Left cardiac atrium (tissue), 4 donors: ENCODE results near the gene ABCD3. TPM values are rescaled to one million over a fixed set of nuclear protein-coding genes. Genes with fewer than 3 reads are reported as not detected.
"Not testable (repeated sequence)": the region's sequence is repeated elsewhere in the genome, so short reads cannot be mapped to it uniquely, and the experiment has no call there.

Experiments
- ATAC-seq, 2 donors: fragments of 200-7000 bp; cut with Tn5 transposase; one replicate each; pipeline ENCODE4 v1.9.1; 2020; ENCODE audit warnings: mild to moderate bottlenecking in 2 of 2, moderate library complexity in 2 of 2
- DNase-seq: peaks from one replicate; pipeline ENCODE4 v3.0.0-alpha.2; 2020
- intact Hi-C, 2 donors: fragments of 100-400 bp; cut with DNase I; formaldehyde crosslinking; loops; one replicate each; pipeline versions ENCODE4 v1.14.1 to v1.15.1; 2022 to 2023
- total RNA-seq, 2 donors: library from RNA; stranded (reverse); fragmentation: NEBNext Ultra II Directional; extraction: Animal tissue kit (Norgen Biotek cat#: 25700); gene quantifications; one replicate each; pipeline ENCODE4 v1.2.1, GENCODE V29; 2021
- donor health status: DM: no; HTN: yes; CAD: no.
- donor health status: DM: no; HTN: yes; CAD: no; lungs with severe emphysema.
- donor health status: DM: yes; HTN: yes; CAD: no.
- donor health status: Dilated cardiomyopathy.

Gene ABCD3
- total RNA-seq, 2 donors from 2014 or later, result 53.3 to 105 TPM

DNA sequence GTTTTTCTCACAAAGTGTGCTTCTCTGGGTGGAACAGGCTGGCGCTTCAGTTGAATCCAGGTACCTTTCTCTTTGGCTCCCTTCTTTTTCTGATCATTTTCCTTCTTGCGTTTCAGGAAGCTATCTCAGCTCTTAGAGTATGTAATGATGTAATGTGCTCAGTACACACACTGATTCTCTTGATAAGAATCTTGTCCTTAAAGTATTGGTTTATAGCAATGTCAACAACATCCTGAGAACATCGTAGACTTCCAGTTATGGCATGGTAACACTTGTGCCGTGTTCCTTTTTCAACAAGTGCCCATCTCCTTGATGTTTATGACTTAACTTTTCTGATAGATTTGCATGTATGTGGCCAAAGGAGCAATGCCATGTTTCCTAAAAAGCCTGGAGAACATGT is 11.7 kb upstream of the ABCD3 start:
- DNase-seq (no peak), ATAC-seq (no peak)
- intact Hi-C loops, result no loop called here

DNA sequence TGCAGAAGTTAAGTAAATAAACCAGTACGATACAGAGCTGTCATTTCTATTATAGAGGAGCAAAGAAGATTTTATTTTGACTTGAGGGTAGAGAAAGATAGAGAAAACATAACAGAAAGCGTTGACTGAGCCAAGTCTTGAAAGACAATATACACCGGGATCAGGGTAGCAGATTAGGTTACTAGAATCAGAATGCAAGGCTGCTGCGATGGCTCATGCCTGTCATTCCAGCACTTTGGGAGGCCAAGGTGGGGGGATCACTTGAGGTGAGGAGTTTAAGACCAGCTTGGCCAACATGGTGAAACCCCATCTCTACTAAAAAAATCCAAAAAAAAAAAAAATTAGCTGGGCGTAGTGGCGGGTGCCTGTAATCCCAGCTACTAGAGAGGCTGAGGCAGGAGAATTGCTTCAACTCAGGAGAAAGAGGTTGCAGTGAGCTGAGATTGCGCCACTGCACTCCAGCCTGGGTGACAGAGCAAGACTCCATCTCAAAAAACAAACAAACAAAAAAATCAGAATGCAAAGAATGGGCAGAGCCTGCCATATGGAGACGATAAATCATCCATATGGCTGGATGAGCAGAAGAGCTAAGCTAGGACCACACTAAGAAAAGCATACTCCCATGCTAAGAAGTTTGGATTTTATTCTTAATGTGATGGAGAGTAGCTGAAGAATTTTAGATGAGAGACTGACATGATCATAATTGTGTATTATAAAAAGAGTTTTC is 9.9 kb upstream of the ABCD3 start:
- no peak for ATAC-seq
- intact Hi-C loops, result no loop called here
- no peak for DNase-seq

DNA sequence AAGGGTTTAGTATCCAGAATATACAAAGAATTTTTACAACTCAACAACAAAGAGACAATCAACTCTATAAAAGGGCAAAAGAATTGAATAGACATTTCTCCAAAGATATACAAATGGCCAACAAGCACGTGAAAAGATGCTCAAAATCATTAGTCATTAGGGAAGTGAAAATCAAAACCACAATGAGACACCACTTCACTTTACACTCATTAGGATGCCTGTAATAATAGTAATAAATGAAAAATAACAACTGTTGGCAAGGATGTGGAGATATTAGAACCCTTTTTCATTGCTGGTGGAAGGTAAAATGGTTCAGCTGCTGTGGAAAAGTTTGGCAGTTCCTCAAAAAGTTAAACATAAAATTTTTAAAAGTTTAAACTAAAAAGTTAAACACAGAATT is 7.0 kb upstream of the ABCD3 start:
- no peak for DNase-seq
- ATAC-seq, result no peak
- intact Hi-C loops, result no loop called here

DNA sequence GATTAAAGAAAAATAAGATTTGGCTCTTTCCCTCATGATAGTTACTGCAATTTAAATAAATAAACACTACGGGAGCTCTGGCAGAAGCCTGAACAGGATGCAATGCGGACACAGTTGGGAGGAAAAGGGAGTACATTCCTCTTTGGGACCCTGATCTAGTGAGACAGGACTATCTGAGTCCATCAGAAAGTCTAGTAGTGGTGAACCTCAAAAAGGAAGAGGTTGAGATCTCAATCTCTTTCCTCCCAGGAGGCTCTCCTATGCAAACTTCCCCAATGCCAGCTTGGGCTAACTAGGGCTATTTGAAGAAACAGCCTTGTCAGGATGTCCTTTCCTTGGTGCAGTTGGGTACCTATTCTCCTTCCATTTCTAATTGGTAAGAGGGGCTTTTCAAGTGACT is 4.9 kb upstream of the ABCD3 start:
- DNase-seq (no peak), ATAC-seq (no peak)
- intact Hi-C loops, result no loop called here

DNA sequence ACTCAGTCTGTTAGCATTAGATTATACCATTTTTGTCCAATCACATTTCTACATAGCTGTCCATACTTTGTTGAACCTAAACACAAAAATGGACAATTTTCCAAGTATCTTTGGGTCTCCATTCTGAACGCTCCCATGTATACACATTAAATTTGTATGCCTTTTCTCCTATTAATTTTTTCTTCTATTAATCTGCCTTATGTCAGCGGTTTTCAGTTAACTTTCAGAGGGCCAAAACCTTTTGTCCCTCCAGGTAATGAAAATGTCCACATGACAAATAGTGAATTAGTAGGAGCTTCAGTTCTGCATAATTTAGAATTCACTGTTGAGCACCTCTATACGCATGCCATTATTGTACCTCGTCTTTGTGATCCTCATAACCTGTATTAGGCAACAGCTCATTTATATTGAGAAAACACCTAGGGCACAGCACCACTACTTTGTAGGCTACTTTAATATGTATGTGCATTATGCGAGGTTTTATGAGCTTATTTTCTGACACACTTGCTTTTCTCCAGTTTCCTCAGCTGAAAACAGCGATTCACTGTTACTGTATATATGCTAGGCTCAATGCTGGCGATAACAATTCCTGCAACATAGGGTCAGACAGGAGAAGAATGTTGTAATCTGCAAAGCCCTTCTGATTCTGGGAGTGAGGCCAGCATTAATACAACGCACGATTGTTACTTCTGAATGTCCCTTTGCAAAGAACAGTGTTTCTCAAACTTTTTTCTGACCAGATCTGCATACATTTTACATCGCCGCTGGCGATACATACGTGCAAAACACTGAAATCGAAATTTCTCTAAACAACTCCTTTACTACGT is 1.1 kb upstream of the ABCD3 start:
- ATAC-seq, result peak; percentile 28 to 49
- peak; percentile 34 for DNase-seq
- intact Hi-C loops, result loop anchor here in 1 of 2 donors (5.0 kb wide), 1 partner anchor 65 kb away; no protein-coding TSS in a partner anchor

DNA sequence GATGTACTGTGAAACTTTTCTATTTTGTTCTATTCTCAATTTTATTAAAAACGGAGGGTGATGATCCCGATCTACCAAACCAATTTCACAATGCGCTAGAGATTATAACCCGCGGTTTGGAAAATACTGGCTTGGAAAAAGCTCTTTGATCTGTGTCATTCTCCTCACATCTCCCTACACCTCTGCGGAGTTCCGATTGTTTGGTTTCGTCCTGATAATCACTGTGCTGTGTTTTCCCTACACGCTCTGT is 536 bp upstream of the ABCD3 start:
- intact Hi-C loops, result loop anchor here in 1 of 2 donors (5.0 kb wide), 1 partner anchor 65 kb away; no protein-coding TSS in a partner anchor
- DNase-seq, result no peak
- no peak for ATAC-seq

DNA sequence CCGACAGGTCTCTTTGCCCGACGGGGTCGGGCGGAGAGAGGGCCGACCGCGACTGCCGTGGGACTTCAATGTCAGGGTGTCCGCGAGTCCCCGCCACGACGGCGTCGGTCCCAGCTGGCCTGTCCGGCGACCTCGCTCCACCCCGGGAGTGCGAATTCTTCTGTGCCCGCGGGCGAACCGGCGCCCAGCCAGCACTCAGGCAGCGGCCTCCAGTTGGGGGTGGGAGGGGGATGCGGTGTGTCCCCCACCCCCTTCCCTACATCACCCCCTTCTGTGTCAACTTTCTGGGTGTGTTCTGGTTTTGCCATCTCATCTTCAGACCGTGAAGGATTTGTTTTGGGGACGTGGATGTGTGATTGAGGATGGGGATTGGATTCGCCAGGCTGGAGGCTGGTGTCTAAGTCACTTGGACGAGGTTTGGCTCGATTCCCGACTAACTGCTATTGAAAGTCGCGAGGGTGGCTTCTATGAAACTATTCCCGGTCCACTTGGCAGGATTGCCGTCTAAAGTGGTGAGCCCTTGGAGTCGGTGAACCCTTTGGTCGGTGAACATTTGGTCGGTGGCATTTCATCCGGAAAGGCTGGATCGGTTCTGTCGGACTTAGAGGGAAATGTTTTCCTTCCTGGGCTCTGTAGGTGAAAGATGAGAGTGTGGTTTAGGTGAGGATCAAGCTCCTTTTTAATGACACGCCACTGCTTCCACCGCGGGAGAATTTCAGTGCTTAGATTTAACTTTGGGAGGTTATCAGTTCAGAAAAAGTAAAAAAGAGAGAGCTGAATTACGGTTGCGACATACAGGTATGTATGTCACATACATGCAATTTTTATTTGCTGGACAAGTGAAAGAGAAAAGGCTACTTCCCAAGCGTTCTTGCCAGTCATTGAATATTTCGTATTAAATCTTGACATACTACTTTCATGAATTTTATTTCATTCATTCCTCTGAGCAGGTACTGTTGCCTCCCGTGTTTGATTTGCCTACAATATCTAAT is 771 bp downstream of the ABCD3 start:
- peak; percentile 74 for DNase-seq
- intact Hi-C loops, result loop anchor here in 1 of 2 donors (5.0 kb wide), 1 partner anchor 67 kb away; no protein-coding TSS in a partner anchor

DNA sequence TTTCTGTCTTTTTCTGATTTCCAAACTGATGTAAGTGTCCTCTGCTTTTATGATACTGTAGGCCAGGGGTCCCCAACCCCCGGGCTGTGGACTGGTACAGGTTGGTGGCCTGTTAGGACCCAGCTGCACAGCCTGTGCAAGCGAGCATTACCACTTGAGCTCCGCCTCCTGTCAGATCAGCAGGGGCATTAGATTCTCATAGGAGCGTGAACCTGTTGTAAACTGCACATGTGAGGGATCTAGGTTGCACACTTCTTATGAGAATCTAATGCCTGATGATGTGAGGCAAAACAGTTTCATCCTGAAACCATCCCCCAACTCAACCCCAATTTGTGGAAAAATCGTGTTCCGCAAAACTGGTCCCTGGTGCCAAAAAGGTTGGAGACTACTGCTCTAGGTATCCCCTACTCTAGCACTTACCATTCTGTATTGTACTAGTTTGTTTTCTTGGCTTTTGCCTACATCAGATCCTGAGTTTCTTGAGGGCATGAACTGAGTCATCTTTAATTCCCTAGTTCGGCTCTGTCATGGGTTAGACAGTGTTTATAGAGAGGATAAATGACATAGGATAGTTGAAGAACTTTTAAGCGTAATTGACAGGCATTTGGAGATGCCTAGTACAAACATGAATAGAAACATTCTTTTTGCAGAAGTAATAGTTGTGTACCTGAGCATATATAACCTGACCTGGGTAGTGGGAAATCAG is 4.1 kb downstream of the ABCD3 start:
- ATAC-seq (no peak), DNase-seq (no peak)
- intact Hi-C loops, result no loop called here

More for the DNA sequence above, 771 bp downstream of the ABCD3 start:
- peak; percentile 13 to 36 for ATAC-seq

DNA sequence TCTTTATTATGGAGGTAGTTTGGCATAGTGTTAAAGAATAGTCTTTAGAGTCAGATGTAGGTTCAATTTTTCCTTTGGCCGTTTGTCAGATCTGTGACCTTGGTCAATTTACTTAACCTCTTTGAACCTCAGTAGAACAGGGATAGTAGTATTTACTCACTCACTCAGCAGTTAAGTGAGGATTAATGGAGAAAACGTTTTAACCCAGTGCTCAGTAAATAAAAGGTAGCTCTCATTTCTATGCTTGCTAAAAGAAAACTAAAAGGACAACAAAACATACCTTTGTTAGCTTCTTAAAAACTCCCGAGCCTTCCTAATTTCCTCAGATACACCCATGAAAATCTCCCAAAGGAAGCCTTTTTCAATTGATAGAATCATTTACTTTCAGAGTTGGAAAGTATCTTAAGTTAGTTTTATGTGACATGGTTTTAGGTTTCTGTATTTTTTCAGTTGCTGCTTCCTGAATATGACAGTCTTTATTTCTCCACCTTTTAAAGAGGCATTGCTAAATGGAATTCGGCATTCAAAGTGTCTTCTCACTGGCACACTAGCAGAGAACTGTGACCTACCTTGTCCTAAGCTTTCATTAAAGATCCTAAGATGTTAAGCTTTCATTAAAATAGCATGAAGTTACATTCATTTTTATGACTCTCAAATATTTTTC is 7.8 kb downstream of the ABCD3 start:
- DNase-seq (no peak), ATAC-seq (no peak)
- intact Hi-C loops, result no loop called here

DNA sequence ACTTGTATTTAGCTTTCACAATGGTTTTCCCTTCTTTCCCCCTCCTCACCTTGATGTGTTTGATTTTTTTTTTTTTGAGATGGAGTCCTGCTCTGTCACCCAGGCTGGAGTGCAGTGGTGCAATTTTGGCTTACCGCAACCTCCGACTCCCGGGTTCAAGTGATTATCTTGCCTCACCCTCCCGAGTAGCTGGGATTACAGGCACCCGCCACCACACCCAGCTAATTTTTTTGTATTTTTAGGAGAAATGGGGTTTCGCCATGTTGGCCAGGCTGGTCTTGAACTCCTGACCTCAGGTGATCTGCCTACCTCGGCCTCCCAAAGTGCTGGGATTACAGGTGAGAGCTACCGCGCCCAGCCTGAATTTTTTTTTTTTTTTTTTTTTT is 8.3 kb downstream of the ABCD3 start:
- intact Hi-C loops, ATAC-seq, DNase-seq: not testable (repeated sequence)

DNA sequence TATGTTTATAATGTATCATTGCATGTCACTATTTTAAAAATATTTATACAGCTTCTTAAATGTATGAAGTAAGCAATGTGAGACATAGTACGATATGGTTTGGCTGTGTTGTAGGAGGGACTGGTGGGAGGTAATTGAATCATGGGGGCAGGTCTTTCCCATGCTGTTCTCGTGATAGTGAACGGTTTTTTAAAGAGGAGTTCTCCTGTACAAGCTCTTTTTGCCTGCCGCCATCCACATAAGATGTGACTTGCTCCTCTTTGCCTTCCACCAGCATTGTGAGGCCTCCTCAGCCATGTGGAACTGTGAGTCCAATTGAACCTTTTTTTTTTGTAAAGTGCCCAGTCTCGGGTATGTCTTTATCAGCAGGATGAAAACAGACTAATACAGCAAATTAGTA is 10.3 kb downstream of the ABCD3 start:
- DNase-seq, result no peak
- no peak for ATAC-seq
- intact Hi-C loops, result no loop called here

DNA sequence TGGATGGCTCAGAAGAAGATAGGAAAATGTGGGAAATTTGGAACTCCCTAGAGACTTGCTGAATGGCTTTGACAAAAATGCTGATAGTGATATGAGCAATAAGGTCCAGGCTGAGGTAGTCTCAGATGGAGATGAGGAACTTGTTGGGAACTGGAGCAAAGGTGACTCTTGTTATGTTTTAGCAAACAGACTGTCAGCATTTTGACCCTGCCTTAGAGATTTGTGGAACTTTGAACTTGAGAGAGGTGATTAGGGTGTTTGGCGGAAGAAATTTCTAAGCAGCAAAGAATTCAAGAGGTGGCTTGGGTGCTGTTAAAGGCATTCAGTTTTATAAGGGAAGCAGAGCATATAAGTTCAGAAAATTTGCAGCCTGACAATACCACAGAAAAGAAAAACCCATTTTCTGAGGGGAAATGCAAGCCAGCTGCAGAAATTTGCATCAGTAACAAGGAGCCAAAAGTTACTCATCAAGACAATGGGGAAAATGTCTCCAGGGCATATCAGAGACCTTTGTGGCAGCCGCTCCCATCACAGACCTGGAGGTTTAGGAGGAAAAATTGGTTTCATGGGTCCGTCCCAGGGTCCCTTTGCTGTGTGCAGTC is 10.8 kb downstream of the ABCD3 start:
- not testable (repeated sequence) for ATAC-seq

DNA sequence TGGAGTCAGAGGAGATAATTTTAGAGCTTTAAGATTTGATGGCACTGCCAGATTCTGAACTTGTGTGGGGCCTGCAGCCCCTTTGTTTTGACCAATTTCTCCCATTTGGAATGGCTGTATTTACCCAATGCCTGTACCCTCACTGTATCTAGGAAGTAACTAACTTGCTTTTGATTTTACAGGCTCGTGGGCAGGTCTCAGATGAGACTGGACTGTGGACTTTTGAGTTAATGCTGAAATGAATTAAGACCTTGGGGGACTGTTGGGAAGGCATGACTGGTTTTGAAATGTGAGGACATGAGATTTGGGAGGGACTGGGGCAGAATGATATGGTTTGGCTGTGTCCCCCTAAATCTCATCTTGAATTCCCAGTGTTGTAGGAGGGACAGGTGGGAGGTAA is 11.9 kb downstream of the ABCD3 start:
- DNase-seq, intact Hi-C loops, ATAC-seq: not testable (repeated sequence)

More for the DNA sequence above, 10.8 kb downstream of the ABCD3 start:
- DNase-seq, intact Hi-C loops: not testable (repeated sequence)

DNA sequence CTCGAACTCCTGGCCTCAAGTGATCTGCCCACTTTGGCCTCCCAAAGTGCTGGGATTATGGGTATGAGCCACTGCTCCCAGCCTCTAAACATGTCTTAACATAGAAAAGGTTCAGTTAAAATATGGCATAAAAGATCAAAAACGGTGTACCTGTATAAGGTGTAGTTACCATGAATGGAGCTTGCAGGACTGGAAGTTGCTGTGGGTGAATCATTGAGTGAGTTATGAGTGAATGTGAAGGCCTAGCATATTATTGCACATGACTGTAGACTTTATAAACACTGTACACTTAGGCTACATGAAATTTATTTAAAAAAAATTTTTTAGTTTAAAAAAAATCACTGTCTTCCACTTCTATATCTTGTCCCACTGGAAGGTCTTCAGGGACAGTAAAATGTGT is 15.7 kb downstream of the ABCD3 start:
- ATAC-seq (no peak), DNase-seq (no peak)
- intact Hi-C loops, result no loop called here

DNA sequence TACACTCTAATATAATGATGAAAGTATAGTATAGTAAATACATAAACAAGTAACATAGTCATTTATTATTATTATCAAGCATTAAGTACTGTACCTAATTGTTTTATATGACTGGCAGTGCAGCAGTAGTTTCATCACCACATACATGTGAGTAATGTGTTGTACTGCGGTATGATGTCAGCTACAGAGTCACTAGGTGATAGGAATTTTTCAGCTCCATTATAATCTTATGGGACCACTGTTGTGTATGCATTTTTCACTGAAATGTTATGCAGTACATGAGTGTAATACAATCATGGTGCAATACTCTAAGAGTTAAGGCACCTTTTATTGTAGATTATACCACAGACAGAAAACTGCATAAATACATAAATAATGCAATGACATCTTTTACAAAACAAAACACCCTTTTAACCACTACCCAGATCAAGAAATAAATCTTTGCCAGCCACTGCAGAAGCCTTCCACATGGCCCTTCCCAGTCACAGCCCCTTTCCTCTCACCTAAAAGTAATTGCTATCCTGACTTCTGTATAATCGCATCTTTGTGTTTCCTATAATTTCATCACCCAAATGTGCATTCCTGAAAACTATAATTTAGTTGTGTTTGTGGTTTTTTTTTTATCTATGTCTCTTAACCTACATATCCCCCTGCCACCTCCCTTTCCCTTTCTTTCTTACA is 16.3 kb downstream of the ABCD3 start:
- DNase-seq (no peak), ATAC-seq (no peak)
- intact Hi-C loops, result no loop called here

DNA sequence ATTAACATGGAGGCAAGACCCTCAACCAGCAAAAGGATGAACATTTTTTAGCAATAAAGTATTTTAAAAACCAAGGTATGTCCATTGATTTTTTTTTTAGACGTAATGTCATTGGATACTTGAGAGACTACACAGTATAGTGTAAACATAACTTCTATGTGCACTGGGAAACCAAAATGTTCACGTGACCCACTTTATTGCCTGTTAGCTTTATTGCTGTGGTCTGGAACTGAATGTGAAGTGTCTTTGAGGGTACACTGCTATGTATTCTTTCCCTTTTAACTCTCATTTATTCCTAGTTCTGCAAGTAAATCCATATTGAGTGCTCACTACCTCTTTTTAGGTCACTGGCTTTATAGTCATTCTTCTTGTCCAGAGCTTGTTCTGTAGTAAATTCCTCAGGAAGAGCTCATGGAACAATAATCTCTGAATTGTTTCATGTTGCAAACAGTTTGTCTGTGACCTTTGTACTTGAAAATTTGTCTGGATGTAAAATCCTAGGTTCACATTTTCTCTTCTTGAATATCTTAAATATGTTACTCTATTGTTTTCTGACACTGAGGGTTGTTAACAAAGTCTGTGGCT is 20.6 kb downstream of the ABCD3 start:
- intact Hi-C loops, result no loop called here
- ATAC-seq (no peak), DNase-seq (no peak)

DNA sequence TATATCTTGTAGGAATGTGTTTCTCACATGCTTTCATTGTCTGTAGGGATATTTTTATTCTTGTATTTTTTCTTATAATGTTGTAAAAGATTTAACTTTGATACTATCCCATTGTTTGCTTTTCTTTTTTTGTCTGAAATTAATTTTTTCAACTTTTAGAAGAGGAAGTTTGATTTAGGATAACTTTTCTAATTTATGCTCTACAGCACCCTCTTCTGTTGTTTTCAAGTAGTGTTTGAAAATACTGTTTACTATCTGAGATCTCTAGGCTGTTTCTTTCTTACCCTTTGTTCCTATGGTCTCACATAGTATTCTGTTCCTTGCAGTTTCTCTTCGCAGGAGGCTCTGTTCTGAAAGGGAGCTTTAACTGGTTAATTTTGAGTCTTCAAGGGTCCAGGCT is 21.9 kb downstream of the ABCD3 start:
- intact Hi-C loops, result no loop called here
- ATAC-seq, result no peak

More for the DNA sequence above, 21.9 kb downstream of the ABCD3 start:
- DNase-seq, result no peak
